ENCODE measurements around the gene MSX1.
"Not testable (repeated sequence)": the region's sequence is repeated elsewhere in the genome, so short reads cannot be mapped to it uniquely, and the experiment has no call there.

MSX1 gene

DNA sequence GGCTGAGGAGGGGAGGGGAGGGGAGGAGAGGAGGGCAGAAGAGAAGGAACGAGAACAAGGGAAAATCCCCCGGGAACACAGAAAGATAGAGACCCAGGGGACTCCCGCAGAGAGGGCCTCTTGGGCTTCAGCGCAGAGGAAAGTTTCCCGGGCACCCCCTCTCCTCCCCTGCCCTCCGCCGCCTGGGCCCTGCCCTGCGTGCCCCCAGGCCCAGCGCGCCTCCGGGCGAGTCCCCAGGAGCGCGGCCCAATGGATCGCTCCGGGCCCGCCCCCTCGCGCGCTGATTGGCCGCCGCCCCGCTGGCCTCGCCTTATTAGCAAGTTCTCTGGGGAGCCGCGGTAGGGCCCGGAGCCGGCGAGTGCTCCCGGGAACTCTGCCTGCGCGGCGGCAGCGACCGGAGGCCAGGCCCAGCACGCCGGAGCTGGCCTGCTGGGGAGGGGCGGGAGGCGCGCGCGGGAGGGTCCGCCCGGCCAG, at the start of gene MSX1:
Gene MSX1 (plus strand): TSS at position 341 of the 474 bp plus-strand sequence. CDS start 235 bp downstream, outside the sequence.
- peak; percentile 21 to 32 for DNase-seq (ENCODE audit: extremely low read depth in 1 of 2, low read depth in 1 of 2)

DNA sequence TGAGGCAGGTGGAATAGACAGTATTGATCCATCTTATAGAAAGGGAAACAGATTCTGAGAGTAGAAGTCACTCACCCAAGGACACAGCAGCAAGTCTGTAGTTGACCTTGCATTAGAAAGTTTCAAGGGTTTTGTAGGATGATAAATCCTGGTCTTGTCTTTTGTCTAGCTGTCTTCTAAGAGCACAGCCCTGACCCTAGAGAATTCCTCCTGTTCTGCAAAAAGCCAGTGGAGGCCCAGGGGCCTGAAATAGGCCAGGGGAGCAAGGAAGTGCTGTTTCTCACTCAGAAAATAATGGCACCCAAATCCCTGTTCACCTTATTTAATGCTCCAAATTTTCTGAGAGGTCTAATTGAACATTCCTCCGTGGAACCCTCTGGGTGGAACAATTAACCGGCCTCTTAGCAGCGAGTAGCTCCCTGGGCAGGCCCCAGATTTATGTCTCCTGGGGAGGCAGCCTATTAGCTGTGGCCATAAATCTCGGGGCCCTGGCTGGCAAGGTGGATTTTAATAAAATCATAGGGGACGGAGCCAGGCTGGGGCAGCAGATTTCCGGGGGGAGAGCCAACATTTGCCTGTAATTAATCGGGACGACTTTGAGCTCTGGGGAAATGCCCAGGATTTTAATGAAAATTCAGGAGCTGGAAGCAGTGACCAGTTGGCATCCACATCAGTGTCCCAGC, 49.2 kb upstream of the MSX1 start:
- DNase-seq (ENCODE audit: extremely low read depth in 1 of 2, low read depth in 1 of 2) = no peak

DNA sequence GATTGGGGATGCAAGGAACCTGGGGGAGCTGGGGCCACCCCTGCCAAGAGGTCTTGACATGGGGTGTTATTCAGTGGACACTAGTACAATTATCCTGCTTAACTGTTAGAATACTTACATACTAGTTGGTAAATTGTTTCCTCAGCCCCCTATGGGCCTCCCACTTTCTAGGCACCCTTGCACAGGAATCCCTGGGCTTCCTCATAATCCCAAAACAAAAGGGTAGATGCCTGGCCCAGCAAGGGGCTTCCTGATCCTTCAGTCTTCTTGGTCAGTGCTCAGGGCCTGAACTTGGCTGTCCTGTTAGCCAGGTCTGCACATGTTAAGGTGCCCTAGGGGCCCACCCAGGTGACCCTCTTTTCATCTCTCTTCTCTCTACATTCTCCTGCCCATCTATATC, 48.7 kb upstream of the MSX1 start:
- DNase-seq (ENCODE audit: extremely low read depth in 1 of 2, low read depth in 1 of 2) = no peak

DNA sequence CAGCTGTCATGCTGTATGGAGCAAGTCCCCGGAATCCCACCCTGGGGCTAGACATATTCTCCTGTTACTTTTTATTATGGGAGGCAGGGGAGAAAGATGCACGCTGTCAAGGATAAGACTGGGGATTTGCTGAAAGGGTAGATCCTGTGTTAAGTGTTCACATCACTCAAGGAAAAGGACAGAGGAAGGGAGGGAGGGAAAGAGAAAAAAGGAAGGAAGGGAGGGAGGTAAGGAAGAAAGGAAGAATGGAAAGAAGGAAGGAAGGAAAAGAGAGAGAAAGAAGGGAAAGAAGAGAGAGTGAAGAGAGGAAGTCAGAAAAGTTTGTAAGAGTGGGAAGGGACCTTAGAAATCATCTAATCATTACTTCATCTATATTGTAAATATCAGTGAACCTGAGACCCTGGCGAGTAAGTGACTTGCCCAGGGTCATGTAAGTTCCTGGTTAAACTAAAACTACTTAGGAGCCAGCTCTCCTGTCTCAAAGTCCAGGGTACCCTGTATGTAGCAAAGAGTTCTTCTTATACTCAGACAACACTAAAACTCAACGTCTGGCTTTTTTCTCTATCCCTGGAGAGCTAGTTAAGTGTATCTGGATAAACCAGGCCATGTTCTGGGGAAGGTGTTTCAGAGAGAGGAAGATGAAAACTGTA, 47.2 kb upstream of the MSX1 start:
- no peak for DNase-seq (ENCODE audit: extremely low read depth in 1 of 2, low read depth in 1 of 2)

DNA sequence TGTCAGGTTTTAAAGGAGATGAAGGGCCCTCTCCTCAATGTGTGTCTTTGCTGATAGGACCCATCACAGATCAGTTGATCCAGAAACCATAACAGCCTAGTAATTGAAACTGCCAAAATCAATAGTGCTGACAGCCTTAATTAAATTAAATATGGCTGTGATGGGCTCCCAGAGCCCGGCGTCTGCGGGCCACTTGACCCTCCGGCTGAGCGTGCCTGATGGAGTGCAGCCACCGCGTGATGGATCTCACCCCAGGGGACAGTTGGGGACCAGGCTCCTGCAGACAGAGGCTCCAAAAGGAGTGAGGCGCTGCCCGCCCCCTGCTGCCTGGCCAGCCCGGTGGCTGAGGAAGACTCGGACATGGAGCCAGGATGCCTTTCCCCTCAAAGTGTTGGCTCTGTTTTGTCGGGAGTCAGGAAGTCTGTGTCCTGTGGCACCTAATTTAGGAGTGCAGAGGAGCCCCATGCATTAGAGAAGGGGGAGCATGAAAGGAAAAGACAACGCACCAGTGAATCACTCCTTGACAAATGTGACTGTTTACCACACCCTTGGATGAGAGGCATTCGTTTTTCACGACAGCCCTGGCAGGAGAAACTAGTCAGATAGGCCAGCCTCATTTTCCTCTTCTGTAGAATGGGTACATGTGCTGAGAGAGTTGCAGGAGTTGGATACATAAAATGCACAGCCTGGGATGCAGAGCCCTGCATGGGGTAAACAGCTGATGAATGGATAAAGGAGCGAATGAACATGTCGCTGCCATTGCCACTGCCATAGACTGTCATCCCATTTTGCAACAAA, 40.9 kb upstream of the MSX1 start:
- no peak for DNase-seq (ENCODE audit: extremely low read depth in 1 of 2, low read depth in 1 of 2)

DNA sequence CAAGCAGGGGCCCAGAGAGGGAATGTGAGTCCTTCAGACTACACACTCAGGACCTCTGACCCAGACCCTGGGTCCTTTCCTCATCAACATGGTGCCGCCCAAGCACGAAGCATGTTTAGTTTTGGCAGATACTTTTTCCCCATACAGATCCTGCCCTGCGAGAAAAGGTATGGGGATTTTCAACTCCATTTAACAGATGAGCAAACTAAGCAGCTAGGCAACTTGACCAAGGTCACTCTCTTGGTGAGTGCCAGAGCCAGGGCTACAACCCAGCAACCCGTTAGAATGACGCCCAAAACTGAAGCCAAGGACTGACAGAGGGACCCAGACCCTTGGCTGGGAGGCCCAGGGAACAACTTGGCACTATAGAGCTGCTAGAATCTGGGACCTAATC, 40.3 kb upstream of the MSX1 start:
- DNase-seq (ENCODE audit: extremely low read depth in 1 of 2, low read depth in 1 of 2) = no peak

DNA sequence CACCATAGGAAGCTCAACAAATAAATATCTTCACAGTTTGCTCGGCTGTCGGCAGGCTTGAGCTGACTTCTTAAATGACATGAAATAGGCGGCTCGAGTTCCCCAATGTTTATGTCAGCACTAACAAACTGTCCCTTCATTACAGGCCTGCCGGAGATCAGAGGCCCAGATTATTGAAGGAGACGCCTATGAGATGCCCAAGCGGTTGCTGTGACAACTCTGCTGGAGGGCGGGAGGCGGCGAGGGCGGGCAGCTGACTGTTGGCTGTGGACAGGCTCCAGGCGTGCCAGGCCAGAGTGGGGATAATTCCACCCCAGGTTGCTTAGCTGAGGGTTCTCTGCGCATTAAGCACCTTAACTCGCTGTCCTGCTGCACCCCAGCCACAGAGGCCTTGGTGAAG, 39.2 kb upstream of the MSX1 start:
- no peak for DNase-seq (ENCODE audit: extremely low read depth in 1 of 2, low read depth in 1 of 2)

DNA sequence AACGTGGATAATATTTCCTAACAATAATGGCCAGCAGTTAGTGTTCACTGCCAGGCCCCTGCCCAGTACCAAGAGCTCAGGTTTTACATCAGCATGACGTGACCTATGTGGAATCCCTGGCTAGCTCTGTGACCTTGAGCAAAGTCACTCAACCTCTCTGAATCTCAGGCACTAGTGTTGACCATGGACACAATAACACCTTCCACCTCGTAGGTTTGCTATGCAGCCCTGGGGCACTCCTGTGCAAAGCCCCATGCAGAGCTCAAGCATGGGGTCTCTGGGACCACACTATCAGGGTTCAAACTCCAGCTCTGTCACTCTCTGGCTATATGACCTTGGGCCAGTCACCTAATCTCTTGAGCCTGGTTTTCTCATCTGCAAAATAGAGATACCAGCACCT, 38.7 kb upstream of the MSX1 start:
- no peak for DNase-seq (ENCODE audit: extremely low read depth in 1 of 2, low read depth in 1 of 2)

DNA sequence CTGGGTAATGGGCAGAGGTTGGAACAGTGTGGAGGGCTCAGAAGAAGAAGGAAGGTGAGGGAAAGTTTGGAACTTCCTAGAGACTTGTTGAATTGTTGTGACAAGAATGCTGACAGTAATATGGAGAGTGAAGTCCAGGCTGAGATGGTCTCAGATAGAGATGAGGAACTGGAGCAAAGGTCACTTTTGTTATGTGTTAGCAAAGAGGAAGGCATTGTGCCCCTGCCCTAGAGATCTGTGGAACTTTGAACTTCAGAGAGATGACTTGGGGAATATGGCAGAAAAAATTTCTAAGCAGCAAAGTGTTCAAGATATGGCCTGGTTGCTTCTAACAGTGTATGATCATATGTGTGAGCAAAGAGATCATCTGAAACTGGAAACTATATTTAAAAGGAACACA, 37.9 kb upstream of the MSX1 start:
- DNase-seq (ENCODE audit: extremely low read depth in 1 of 2, low read depth in 1 of 2) = no peak

DNA sequence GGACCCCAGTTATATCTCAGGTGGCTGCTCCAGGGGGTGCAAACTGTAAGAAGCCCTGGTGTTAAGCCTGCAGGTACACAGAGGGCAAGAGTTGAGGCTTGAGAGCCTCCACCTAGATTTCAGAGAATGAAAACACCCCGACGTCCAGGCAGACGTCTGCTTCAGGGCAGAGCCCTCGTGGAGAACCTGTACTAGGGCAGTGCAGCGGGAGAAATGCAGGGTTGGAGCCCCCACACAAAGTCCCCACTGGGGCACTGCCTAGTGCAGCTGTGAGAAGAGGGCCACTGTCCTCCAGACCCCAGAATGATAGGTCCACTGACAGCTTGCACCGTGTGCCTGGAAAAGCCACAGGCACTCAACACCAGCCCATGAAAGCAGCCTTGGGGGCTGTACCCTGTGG, 37.2 kb upstream of the MSX1 start:
- not testable (repeated sequence) for DNase-seq (ENCODE audit: extremely low read depth in 1 of 2, low read depth in 1 of 2)

DNA sequence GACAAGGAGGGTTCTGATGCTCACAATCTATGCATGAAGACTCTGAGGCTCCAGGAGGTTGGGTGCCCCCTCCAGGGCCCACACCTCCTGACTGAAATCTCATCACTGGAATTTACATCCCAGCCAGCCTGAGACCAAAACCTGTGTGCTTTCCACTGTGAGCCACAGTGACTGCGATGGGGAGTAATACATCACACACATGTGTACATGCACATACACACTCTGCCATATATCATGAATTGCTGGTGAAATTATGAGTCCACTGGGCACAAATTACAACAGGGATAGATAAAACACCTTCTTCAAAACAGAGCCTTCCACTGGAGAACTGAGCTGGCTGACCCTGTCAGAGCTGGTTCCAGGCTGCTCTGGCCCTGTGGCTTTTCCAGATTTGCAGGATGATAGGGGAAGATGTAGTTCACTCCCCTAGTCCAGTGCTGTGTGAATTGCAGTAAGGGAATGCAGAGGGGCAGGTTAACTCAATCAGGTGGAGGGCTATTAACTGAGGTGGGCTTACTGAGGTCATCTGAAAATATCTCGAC, 35.8 kb upstream of the MSX1 start:
- DNase-seq (ENCODE audit: extremely low read depth in 1 of 2, low read depth in 1 of 2) = no peak

DNA sequence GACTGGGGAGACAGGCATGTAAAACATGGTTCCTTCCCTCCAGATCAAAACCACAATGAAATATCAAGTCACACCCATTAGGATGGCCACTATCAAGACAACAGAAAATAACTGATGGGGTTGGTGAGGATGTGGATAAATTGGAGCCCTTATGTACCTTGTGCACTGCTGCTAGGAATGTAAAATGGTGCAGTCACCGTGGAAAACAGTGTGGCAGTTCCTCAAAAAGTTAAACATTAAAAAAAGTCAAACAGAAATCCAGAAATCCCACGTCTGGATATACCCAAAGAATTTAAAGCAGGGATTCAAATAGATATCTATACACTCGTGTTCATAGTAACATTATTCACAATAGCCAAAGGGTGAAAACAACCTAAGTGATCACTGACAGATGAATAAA, 35.2 kb upstream of the MSX1 start:
- no peak for DNase-seq (ENCODE audit: extremely low read depth in 1 of 2, low read depth in 1 of 2)

DNA sequence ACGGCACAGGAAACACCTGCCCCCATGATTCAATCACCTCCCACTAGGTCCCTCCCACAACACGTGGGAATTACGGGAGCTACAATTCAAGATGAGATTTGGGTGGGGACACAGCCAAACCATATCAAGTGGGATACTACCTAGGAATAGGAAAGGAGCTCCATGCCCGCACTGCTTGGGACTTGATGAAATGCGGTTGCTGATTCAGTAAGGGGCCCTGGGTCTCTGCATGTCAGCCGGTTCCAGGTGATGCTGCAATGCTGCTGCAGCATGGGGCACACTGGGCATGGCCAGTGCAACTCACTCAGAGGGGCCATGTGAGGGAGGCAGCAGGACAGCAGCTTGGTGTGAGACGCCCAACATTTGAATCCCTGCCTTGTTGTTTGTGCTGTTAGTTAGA, 34.0 kb upstream of the MSX1 start:
- DNase-seq (ENCODE audit: extremely low read depth in 1 of 2, low read depth in 1 of 2) = no peak

DNA sequence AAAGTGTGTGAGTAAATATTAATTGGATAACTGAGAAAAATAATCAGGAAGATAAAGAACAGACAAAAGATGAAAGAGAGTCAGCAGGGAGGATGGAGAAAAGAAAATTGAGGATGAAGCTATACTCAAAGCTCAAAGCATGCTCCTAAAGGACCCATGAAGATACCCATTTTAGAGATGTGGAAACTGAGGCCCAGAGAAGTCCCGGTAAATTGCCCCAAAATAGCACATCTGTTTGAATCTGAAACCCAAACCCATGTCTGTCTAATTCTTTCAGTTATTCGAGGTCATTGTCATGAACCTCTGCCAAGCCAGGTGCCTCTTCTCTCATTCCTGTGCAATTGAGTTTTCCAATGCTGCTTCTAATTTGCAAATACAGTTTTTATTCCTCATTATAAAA, 29.6 kb upstream of the MSX1 start:
- no peak for DNase-seq (ENCODE audit: extremely low read depth in 1 of 2, low read depth in 1 of 2)

DNA sequence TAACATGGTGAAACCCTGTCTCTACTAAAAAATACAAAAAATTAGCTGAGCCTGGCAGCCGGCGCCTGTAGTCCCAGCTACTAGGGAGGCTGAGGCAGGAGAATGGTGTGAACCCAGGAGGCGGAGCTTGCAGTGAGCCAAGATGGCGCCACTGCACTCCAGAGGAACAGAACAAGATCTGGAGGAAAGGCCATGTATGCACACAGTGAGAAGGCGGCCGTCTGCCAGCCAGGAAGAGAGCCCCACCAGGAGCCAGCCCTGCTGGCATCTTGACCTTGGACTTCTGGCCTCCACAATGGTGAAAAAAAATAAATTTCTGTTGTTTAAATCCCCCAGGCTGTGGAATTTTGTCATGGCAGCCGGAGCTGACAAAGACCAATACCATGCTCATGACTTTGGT, 28.2 kb upstream of the MSX1 start:
- DNase-seq (ENCODE audit: extremely low read depth in 1 of 2, low read depth in 1 of 2) = no peak

DNA sequence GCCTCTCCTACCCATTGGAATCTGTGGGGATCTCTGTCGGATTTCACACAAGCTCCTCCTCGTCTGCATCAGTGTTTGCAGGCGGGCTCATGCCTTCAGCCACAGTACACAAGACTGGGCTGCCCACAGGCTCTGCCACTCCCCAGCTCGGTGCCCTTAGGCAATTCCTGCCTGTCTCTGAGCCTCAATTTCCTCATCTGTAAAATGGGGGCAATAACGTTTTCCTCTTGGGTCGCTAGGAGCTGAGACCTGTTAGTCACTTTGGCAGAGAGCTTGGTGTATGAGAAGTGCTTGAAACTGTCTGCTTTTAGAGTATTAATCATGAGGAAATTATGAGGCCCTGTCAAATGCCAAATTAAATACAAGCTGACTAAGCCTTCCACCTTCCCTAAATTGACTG, 27.6 kb upstream of the MSX1 start:
- no peak for DNase-seq (ENCODE audit: extremely low read depth in 1 of 2, low read depth in 1 of 2)

DNA sequence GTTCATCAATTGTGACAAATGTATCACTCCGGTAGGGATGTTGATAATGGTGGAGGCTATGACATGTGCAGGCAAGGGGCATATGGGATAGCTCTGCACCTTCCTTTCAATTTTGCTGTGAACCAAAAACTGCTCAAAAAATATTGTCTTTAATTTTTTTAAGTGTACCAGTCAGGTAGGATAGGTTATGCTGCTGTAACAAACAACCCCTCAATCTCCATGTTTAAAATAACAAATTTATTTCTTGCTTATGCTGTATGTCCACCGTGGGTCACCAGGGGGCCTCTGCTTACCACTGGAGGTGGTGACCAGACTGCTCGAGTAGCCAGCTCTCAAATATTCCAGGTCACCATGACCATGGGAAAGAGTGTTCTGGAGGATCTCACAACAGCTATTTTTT, 23.4 kb upstream of the MSX1 start:
- DNase-seq (ENCODE audit: extremely low read depth in 1 of 2, low read depth in 1 of 2) = no peak

DNA sequence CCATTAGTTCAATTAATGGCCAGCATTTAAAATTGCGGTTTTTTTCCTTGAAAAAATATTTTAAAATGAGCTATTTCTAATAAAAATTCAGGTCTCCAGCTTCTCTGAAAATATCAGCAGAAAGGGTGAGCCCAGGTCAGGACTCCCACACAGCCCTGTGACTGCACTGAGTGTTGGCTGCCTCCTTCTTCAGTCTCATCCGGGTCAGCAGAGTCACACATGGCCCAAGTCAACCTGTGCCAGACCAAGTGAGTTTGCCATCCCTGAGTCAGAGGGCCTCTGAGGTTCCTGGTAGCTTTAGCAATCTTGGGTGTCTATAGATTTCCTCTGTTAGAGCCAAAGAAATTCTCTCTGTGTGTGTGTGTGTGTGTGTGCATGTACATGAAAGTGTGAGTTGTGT, 22.1 kb upstream of the MSX1 start:
- DNase-seq (ENCODE audit: extremely low read depth in 1 of 2, low read depth in 1 of 2) = no peak

DNA sequence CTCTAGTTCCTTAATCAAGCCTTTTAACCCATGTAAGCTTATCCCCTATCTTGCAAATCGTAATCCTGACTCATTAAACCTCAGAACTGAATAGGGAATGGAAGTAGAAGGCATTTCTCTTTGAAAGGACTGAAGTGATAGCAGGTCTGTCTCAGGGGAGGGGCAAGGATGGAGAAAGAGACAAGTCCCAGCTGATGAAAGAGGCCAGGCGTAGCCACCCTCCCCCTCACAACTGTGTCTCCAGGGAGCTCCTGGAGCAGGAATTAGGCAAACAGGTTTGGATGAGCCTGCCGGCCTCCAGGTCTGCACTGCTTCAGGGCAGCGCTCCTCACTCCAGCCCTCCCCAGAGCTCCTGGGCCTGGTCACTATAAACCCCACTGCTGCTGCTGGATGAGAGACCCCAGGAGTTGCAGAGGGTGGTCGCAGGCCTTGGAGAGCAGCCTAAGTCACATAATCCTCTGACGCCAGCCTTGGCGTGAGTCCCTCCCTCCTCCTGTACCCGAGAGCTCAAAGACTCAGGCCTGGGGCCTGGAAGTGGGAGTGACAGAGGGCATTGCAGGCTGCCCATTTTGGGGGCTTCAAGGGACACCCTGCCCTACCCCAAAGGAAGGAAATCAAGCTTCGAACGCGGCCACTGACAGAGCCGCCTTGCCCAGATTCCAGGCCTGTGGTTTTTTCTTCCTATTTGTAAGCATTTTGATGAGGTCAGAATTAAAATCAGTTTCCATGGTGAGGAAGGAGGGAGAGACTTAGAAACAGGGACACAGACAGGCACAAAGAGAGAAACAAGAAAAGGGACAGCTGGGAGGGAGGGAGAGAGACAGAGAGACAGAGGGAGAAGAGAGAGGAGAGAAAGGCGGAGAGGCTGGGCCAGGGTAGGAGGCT, 21.2 kb upstream of the MSX1 start:
- no peak for DNase-seq (ENCODE audit: extremely low read depth in 1 of 2, low read depth in 1 of 2)

DNA sequence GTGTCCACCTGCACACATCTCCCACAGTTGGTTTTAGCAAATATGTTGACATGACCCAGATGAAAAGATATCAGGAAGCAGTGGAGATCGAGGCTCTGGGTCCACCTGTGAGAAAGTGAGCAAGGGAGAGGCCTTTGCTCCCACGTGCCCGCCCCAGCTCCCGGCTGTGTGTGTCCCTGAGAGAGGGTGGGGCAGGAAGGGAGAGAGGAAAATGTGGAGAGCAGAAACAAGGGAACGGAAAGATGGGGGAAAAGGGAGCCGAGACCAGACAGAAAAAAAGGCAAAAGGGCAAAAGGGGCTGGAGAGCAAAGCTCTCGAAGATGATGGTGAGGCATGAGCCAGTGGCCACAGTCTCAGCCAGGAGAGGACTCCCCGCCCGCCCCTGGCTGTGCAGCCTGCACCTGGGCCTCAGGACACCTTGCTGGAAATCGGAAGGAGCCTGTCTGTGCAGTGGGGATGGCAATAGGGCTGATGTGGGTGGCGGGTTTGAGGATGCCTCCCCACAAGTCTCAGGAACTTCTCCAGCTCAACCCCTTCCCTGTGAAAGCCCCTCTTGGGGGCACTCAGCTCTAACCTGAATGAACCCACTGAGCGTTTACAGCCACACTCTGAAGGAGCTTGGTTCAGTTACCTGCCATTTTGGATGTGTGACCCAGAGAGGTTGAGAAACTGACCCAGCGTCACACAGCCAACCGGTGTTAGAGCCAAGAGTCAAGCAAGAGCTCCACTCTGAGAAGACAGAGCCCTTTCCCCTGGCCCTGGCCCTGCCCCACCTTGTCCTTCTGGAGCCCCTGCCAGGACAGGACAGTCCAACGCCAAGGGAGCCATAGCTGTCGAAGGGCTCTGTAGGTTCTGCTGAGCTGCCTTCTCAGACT, 20.3 kb upstream of the MSX1 start:
- no peak for DNase-seq (ENCODE audit: extremely low read depth in 1 of 2, low read depth in 1 of 2)
